ENCODE data around the gene GOLPH3L. TPM values are rescaled to one million over a fixed set of nuclear protein-coding genes. Genes with fewer than 3 reads are reported as not detected.
A peak's percentile ranks its signal among the peaks of the same experiment; 100 is the strongest.
"Not testable (repeated sequence)": the region's sequence is repeated elsewhere in the genome, so short reads cannot be mapped to it uniquely, and the experiment has no call there.

The GOLPH3L gene
- total RNA-seq, 1 donor from 2014 or later, result 29.3 TPM

DNA sequence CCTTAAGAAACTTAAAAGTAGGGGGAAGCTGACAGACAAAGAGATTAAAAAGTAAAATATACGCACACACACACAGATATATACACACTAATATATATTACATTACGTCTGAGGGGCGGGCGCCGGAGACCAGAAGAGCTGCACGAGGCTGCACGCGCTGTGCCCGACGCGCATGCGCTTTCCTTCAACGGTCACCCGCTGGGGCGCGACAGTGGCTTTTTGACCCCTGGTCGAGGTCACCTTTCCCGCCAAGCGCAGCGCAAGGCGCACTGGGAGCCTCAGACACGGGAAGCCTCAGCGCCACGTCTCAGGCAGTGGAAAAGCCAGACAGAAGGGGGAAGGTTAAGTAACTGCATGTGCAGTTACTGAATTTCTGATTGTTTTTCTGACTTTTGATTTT lies 23.7 kb upstream of the GOLPH3L start, which contains the start of gene HORMAD1:
HORMAD1 (minus strand) TSS at position 193 of the 400 bp plus-strand sequence. CDS start 1,390 bp downstream, outside the sequence.
- Histone ChIP-seq H4K20me1 (ENCODE audit: low read depth) (no peaks in the 10 kb centered on the region), H3K9ac (no peak within 1 kb of the TSS), H3K4me1 (no peaks in the 10 kb centered on the region), H3K4me3 (no peak within 1 kb of the TSS), H3K27me3 (no peaks in the 10 kb centered on the region), H3K9me3 (ENCODE audit: low read depth) (no peaks in the 10 kb centered on the region), H3K4me2 (no peak within 1 kb of the TSS), H3F3A (ENCODE audit: low read depth) (no peaks in the 10 kb centered on the region), H2AFZ (replicated peaks) (no peak within 1 kb of the TSS), H3K36me3 (no peaks in the 10 kb centered on the region), H3K79me2 (ENCODE audit: low read depth) (no peaks in the 10 kb centered on the region), H3K27ac (no peak within 1 kb of the TSS)
- Mint-ChIP-seq H3K9me3 (peaks cover 15% of the 10 kb centered on the region), H3K27me3 (ENCODE audit: insufficient read depth, low read depth) (no peaks in the 10 kb centered on the region), H3K4me1 (no peaks in the 10 kb centered on the region), H3K27ac (no peak within 1 kb of the TSS), H3K4me3 (no peak within 1 kb of the TSS), H3K36me3 (peaks cover 2% of the 10 kb centered on the region)
- no peak for DNase-seq (ENCODE audit: low spot score)
- TF ChIP-seq, protein P1, sequence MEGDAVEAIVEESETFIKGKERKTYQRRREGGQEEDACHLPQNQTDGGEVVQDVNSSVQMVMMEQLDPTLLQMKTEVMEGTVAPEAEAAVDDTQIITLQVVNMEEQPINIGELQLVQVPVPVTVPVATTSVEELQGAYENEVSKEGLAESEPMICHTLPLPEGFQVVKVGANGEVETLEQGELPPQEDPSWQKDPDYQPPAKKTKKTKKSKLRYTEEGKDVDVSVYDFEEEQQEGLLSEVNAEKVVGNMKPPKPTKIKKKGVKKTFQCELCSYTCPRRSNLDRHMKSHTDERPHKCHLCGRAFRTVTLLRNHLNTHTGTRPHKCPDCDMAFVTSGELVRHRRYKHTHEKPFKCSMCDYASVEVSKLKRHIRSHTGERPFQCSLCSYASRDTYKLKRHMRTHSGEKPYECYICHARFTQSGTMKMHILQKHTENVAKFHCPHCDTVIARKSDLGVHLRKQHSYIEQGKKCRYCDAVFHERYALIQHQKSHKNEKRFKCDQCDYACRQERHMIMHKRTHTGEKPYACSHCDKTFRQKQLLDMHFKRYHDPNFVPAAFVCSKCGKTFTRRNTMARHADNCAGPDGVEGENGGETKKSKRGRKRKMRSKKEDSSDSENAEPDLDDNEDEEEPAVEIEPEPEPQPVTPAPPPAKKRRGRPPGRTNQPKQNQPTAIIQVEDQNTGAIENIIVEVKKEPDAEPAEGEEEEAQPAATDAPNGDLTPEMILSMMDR (IDR thresholded peaks at IDR 0.05), result no peak
- no peak for TF ChIP-seq EZH2phosphoT487 (IDR thresholded peaks at IDR 0.05)
- no peak for TF ChIP-seq EZH2 (IDR thresholded peaks at IDR 0.05)

DNA sequence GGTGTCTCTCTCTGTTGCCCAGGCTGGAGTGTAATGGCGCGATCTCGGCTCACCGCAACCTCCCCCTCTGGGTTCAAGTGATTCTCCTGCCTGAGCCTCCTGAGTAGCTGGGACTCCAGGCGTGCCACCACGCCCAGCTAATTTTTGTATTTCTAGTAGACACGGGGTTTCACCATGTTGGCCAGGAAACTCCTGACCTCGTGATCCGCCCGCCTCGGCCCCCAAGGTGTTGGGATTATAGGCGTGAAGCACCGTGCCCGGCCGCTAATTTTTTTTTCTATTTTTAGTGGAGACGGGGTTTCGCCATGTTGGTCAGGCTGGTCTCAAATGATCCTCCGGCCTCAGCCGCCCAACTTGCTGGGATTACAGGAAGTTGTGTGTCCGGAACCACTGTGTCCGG lies 23.1 kb upstream of the GOLPH3L start:
- no peak for DNase-seq (ENCODE audit: low spot score)
- TF ChIP-seq EZH2phosphoT487 (IDR thresholded peaks at IDR 0.05), result no peak
- TF ChIP-seq, protein P1 (IDR thresholded peaks at IDR 0.05), result no peak
- TF ChIP-seq EZH2 (IDR thresholded peaks at IDR 0.05), result no peak
- Histone ChIP-seq H2AFZ (replicated peaks) (no peak overlapping the region), H3K27ac (no peak overlapping the region), H3F3A (ENCODE audit: low read depth) (no peaks in the 10 kb centered on the region), H3K27me3 (no peaks in the 10 kb centered on the region), H4K20me1 (ENCODE audit: low read depth) (no peaks in the 10 kb centered on the region), H3K36me3 (no peaks in the 10 kb centered on the region), H3K4me2 (no peak overlapping the region), H3K9me3 (ENCODE audit: low read depth) (no peaks in the 10 kb centered on the region), H3K4me3 (no peak overlapping the region), H3K9ac (no peak overlapping the region), H3K79me2 (ENCODE audit: low read depth) (no peaks in the 10 kb centered on the region), H3K4me1 (no peaks in the 10 kb centered on the region)
- Mint-ChIP-seq H3K9me3 (peaks cover 15% of the 10 kb centered on the region), H3K36me3 (peaks cover 2% of the 10 kb centered on the region), H3K27ac (no peak overlapping the region), H3K4me3 (no peak overlapping the region), H3K4me1 (no peaks in the 10 kb centered on the region), H3K27me3 (ENCODE audit: insufficient read depth, low read depth) (no peaks in the 10 kb centered on the region)

DNA sequence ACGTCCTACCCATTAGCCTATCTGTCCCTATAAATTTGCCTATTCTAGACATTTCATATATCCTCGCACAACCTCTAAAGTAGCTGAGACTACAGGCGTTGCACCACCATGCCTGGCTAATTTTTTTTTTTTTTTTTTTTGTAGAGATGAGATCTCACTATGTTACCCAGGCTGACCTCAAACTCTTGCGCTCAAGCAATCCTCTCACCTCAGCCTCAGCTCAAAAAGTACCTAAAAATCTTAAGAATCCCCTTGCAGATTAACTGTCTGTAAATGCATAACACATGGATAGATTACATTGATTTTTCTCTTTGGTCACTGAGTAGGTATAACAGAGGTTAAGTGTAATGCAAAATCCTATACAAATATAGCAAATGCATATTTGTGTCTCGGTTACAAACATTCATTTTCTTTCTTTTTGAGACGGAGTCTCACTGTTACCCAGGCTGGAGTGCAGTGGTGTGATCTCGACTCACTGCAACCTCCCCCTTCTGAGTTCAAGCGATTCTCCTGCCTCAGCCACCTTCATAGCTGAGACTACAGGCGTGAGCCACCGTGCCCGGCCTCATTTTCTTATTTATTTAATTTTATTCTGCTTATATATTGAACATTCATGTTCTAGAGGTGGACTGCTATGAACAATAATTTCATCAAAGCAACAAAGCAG lies 21.4 kb upstream of the GOLPH3L start:
- H3K36me3 ChIP-seq, result no peaks in the 10 kb centered on the region
- no peak overlapping the region for H3K9ac ChIP-seq
- TF ChIP-seq, protein P1 (IDR thresholded peaks at IDR 0.05), result no peak
- TF ChIP-seq EZH2 (IDR thresholded peaks at IDR 0.05) (no peak), EZH2phosphoT487 (IDR thresholded peaks at IDR 0.05) (no peak)
- no peak overlapping the region for H3K4me2 ChIP-seq
- H3K4me3 ChIP-seq, result no peak overlapping the region
- no peak for DNase-seq (ENCODE audit: low spot score)
- no peaks in the 10 kb centered on the region for H3F3A ChIP-seq (ENCODE audit: low read depth)
- Mint-ChIP-seq H3K4me3 (no peak overlapping the region), H3K27ac (no peak overlapping the region), H3K27me3 (ENCODE audit: insufficient read depth, low read depth) (no peaks in the 10 kb centered on the region), H3K36me3 (no peaks in the 10 kb centered on the region), H3K4me1 (peaks cover 1% of the 10 kb centered on the region), H3K9me3 (peaks cover 12% of the 10 kb centered on the region)
- H3K27ac ChIP-seq, result no peak overlapping the region
- no peak overlapping the region for H2AFZ ChIP-seq (replicated peaks)
- peaks cover 2% of the 10 kb centered on the region for H3K4me1 ChIP-seq
- no peaks in the 10 kb centered on the region for H4K20me1 ChIP-seq (ENCODE audit: low read depth)
- no peaks in the 10 kb centered on the region for H3K79me2 ChIP-seq (ENCODE audit: low read depth)
- H3K27me3 ChIP-seq, result no peaks in the 10 kb centered on the region
- H3K9me3 ChIP-seq (ENCODE audit: low read depth), result no peaks in the 10 kb centered on the region

DNA sequence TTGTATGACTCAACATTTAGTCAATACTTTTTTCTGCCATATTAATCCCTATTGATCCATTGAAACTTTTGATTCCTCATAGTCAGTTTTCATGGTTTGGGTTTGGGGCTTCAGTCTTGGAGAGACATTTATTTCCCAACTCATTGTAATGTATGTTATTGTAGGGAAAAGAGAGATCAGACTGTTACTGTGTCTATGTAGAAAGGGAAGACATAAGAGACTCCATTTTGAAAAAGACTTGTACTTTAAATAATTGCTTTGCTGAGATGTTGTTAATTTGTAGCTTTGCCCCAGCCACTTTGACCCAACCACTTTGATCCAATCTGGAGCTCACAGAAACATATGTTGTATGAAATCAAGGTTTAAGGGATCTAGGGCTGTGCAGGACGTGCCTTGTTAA lies 12.1 kb upstream of the GOLPH3L start:
- not testable (repeated sequence) for H3F3A ChIP-seq (ENCODE audit: low read depth); H4K20me1 ChIP-seq (ENCODE audit: low read depth); H3K4me3 Mint-ChIP-seq; H3K4me3 ChIP-seq; H3K9me3 ChIP-seq (ENCODE audit: low read depth); H3K27ac Mint-ChIP-seq; H3K79me2 ChIP-seq (ENCODE audit: low read depth); H3K27me3 ChIP-seq; H3K27me3 Mint-ChIP-seq (ENCODE audit: insufficient read depth, low read depth); H3K36me3 Mint-ChIP-seq; H3K9me3 Mint-ChIP-seq; DNase-seq (ENCODE audit: low spot score); H3K4me1 Mint-ChIP-seq; H3K4me1 ChIP-seq; H3K4me2 ChIP-seq; H3K36me3 ChIP-seq; H3K27ac ChIP-seq; H3K9ac ChIP-seq
- H2AFZ ChIP-seq (replicated peaks), result peak overlapping the region; percentile 53

All from neural progenitor cell (in vitro differentiated cells).